Ectodermal cell (in vitro differentiated cells): ENCODE measurements around the gene CERS6.

Source experiments
- H3K27ac ChIP-seq: 2 replicates; pipeline ENCODE4 v1.7.0; 2013; ENCODE audit warnings: mild to moderate bottlenecking, low read depth, low read length; ENCODE audit not compliant: insufficient read depth, poor library complexity, severe bottlenecking
- H3K27me3 ChIP-seq: 2 replicates; pipeline ENCODE4 v1.7.0; 2013; ENCODE audit warnings: mild to moderate bottlenecking, low read length; ENCODE audit not compliant: insufficient read depth, control insufficient read depth, poor library complexity, severe bottlenecking
- H3K36me3 ChIP-seq: one replicate; pipeline ENCODE4 v1.7.0; 2013; ENCODE audit warnings: low read length; ENCODE audit not compliant: control insufficient read depth, insufficient read depth
- H3K4me1 ChIP-seq: one replicate; pipeline ENCODE4 v1.7.0; 2013; ENCODE audit warnings: low read length; ENCODE audit not compliant: control insufficient read depth, insufficient read depth
- H3K4me3 ChIP-seq: 2 replicates; pipeline ENCODE4 v1.7.0; 2013; ENCODE audit warnings: low read depth, low read length, control low read depth; ENCODE audit not compliant: insufficient read depth
- H3K9me3 ChIP-seq: 2 replicates; pipeline ENCODE4 v1.7.0; 2013; ENCODE audit warnings: mild to moderate bottlenecking, low read length, moderate library complexity; ENCODE audit not compliant: control insufficient read depth
- WGBS, 2 experiments: methylation state at CpG; one replicate each; pipeline ENCODE4 v1.1.7; 2013; ENCODE audit warnings: missing lambda C conversion rate in 2 of 2; 5-methylcytosine and 5-hydroxymethylcytosine counted together

The CERS6 gene

DNA sequence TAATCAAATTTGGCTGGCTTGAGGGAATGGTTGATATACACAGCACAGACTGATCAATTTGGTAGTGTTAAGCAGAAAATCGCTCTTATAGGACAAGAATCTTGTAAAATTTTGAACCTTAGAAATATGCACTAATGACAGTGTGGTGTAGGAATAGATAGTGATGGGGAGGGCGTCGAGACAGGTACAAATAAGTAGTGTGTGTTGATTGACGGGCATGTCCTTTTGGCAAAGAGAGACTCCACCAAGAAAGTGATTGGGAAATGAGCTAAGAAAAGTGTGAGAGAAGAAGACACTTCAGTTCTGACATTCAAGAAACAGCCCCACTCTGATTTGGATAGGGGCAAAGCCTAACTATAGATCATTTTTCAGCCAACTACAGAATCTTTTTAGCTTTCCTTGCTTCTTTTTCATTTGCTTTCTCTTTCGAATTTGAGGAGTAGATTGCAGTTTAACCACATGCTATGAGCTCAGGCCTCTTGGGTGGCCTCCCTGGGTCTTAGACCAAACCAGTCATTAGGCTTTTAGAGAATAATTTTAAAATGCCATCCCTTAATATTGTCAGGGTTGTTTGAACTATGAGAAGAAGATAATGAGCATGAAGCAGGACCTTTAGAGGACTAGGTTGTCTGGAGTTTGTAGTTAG, 127.1 kb downstream of the CERS6 start:
- Histone ChIP-seq H3K4me1 (no peaks in the 10 kb centered on the region), H3K27me3 (no peaks in the 10 kb centered on the region), H3K9me3 (no peaks in the 10 kb centered on the region), H3K4me3 (no peak overlapping the region), H3K36me3 (no peaks in the 10 kb centered on the region), H3K27ac (no peak overlapping the region)
- 92 to 94% methylated on average over 5 of the region's 5 CpGs for WGBS, 2 experiments

DNA sequence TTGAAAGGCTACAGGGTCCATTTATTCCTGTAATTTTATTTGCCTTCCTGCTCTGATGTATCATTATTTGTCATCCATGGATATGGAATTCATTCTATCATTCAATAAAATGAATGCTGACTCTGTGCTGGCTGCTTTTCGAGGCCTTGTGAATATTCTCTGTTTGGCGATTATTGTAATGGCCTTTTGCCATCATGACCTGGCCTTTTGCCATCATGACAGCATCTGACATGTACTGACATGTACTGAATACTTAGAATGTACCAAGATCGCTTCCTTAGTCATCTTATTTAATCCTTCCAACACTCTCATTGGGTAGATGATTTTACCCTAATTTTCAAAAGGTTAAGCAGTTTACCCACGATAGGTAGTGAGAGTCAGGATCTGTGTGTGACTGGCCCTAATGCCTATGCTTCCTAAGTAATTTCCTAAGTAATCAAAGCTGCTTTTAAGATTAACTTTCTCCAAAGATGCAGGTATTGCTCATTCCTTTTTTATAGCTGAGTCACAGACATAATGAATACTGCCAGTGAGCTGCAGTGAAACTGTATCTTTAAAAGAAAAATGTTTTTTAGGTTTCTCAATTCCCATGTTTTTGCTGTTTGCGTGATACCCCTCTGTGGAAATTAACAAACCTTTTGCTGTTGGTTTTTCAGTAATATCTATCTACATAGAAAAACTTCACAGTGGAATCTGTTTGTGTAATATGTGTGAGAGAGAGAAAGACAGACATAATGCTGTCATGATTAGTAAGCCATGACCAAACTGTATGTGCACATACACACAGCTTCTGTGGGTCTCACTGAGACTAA, 127.8 kb downstream of the CERS6 start:
- H3K4me3 ChIP-seq, result no peak overlapping the region

DNA sequence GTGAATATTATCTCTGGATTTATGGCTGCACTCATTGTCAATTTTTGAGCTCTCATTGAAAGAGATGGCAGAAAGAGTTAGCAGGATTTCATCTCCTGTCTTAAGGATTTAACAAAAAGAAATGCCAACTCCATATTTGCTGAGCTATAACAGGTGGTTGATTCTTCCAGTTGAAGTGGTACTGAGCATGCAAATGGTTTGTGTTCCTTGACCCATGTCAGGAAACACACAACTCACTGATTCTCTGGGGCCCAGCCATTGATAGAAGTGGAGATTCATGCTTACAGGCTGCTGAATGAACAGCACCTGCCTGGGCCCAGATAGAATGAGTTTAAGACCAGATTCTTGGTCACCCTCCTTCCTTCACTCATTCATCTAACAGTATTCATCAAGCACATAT, 128.8 kb downstream of the CERS6 start:
- H3K36me3 ChIP-seq, result no peaks in the 10 kb centered on the region
- no peaks in the 10 kb centered on the region for H3K9me3 ChIP-seq
- no peak overlapping the region for H3K27ac ChIP-seq
- H3K4me3 ChIP-seq, result no peak overlapping the region
- H3K27me3 ChIP-seq, result no peaks in the 10 kb centered on the region
- no peaks in the 10 kb centered on the region for H3K4me1 ChIP-seq

More for the DNA sequence above, 127.8 kb downstream of the CERS6 start:
- H3K27ac ChIP-seq, result no peak overlapping the region
- no peaks in the 10 kb centered on the region for H3K9me3 ChIP-seq
- H3K4me1 ChIP-seq, result no peaks in the 10 kb centered on the region
- WGBS, 2 experiments, result 94 to 96% methylated on average over 5 of the region's 5 CpGs
- H3K36me3 ChIP-seq, result no peaks in the 10 kb centered on the region
- no peaks in the 10 kb centered on the region for H3K27me3 ChIP-seq

DNA sequence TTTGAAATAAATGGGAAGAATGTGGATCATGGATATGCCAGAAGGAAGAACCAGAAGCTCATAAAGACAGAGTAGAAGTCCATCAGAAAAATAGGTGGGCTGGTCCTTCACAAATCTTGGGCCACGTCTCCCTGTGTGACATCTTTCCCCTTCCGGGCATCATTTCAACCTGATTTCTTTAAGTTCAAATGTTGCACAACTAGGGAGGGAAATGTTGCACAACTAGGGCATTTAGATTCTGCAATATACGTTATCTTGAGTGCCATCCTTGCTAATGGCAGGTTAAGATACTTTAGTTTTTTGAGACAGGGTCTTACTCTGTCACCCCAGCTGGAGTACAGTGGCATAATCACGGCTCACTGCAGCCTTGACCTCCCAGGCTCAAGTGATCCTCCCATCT, 129.6 kb downstream of the CERS6 start:
- Histone ChIP-seq H3K36me3 (no peaks in the 10 kb centered on the region), H3K27me3 (no peaks in the 10 kb centered on the region), H3K4me3 (no peak overlapping the region), H3K27ac (no peak overlapping the region), H3K9me3 (no peaks in the 10 kb centered on the region), H3K4me1 (no peaks in the 10 kb centered on the region)
- WGBS, 2 experiments, result 96 to 98% methylated on average over 4 of the region's 4 CpGs

DNA sequence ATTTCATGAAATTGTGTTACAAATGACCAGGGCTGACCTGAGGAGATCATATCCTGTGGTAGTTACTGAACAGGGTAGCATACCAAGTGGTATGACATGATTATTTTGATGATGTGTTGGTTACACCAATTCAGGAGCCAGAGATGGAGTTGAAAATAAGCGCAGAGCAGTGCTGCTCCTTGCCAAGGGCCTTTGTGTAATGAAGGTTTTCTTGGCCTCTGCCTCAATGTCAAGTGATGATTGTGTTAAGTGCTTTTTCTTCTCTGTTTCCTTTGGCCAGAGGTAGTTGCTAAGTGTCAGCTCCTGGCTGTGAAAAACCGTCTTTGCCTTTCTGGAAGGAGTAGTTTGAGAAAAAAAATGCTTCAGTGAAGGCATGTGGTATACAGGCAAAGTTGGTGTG, 131.2 kb downstream of the CERS6 start:
- H3K36me3 ChIP-seq, result no peaks in the 10 kb centered on the region
- WGBS, 2 experiments, result 82 to 98% methylated on average over 1 to 2 of the region's 2 CpGs
- H3K27me3 ChIP-seq, result no peaks in the 10 kb centered on the region
- no peak overlapping the region for H3K27ac ChIP-seq
- no peaks in the 10 kb centered on the region for H3K9me3 ChIP-seq
- H3K4me1 ChIP-seq, result no peaks in the 10 kb centered on the region
- H3K4me3 ChIP-seq, result no peak overlapping the region

DNA sequence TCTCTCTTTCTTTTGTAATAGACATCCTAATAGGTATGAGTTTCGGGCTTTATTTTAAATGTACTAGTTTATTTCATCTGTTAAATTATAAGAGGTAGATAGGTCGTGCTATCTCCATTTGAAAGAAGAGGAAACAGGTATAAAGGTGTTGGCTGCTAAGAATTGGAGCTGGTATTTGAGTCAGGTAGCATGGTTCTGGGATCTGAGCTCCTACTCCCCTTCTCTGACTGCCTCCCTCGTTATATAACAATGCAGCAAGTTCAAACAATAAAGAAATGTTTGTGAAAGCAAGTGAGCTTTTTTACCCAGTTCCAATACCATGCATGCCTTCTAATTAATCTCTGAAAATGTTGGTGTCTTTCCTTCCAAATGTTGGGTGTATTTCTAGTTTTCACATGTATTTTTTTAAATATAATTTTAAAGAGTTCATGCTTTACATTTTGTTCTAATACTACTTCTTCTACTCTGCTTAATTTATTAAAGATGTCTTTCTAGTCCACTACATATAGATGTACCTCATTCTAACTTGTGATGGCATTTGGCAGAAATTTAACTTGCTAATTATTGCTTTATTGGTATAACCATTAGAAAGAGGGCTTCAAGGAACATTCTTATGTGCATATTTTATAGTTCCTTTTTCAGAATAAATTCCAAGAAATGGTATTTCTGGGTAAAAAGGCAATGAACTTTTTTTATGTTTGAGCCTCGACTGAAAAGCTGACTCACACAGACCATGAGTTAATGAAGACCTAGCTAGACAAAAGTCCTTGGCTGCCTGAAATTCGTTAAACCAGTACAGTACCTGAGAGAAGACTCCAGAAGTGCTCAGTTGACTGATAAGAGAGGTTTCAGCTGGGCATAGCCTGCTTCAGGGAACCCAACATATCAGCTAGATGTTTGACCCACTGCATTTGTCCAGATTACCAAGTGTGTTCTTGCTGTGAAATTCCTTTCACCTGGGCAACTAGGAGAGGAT, 133.5 kb downstream of the CERS6 start:
- no peaks in the 10 kb centered on the region for H3K36me3 ChIP-seq

DNA sequence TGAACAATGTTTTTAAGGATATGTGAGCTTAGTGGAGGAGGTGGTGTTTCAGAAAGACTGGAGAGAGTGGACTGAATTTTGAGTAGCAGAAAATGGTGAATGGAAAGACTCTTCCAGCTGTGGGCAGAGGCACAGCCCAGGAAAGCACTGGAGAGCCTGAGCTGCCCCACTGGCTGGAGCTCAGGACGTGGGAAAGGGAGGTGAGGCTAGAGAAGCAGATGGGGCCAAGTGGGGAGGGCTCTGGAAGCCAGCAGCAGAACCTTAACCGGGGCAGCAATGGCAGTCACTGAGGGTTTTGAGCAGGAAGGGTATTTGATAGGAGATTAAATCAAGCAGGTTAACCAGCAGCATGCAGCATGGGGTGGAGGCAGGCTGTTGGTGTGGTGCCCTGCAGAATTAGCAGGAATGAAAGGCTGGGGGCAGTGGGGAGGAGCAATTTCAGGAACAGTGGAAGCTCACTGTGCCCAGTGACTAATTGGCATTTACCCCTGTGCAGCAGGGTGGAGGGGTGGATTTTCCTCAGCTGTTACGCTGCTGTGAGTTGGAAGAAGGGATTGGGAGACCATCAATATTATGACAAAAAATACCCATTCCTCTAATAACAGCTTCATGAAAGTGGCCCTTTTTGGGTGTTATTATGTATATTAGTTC, 136.2 kb downstream of the CERS6 start:
- no peaks in the 10 kb centered on the region for H3K9me3 ChIP-seq
- no peak overlapping the region for H3K27ac ChIP-seq

More for the DNA sequence above, 133.5 kb downstream of the CERS6 start:
- 72 to 81% methylated on average over 3 to 4 of the region's 5 CpGs for whole genome bisulfite sequencing, 2 experiments
- no peak overlapping the region for H3K4me3 ChIP-seq
- H3K9me3 ChIP-seq, result no peaks in the 10 kb centered on the region
- H3K4me1 ChIP-seq, result no peaks in the 10 kb centered on the region
- H3K27me3 ChIP-seq, result no peaks in the 10 kb centered on the region
- no peak overlapping the region for H3K27ac ChIP-seq

DNA sequence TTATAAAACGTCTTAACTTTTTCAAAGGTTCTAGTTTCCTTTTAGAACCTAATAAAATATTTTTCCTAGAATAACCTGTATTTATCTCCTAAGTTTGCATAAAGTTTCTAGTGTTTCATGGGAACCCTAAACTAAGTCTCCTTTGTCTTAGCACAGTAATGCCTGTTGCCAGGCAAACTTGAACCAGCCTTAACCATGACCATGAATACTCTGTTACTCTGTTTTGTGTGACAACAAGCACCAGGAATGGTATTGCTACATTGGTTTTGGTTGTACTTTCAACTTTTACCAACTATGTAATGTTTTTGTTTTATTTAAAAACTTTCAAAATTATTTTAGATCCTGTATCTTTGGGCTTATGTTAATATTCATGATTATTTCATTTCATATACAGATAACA, 137.6 kb downstream of the CERS6 start:
- 100% methylated on average over 1 of the region's 1 CpG; no CpG with 5 or more reads in 1 of the 2 experiments for WGBS, 2 experiments
- no peaks in the 10 kb centered on the region for H3K27me3 ChIP-seq
- H3K27ac ChIP-seq, result no peak overlapping the region
- no peaks in the 10 kb centered on the region for H3K36me3 ChIP-seq
- no peaks in the 10 kb centered on the region for H3K4me1 ChIP-seq
- H3K9me3 ChIP-seq, result no peaks in the 10 kb centered on the region
- no peak overlapping the region for H3K4me3 ChIP-seq

More for the DNA sequence above, 136.2 kb downstream of the CERS6 start:
- WGBS, 2 experiments, result 67 to 76% methylated on average over 2 to 3 of the region's 3 CpGs
- H3K27me3 ChIP-seq, result no peaks in the 10 kb centered on the region
- H3K4me3 ChIP-seq, result no peak overlapping the region
- H3K36me3 ChIP-seq, result no peaks in the 10 kb centered on the region
- no peaks in the 10 kb centered on the region for H3K4me1 ChIP-seq

DNA sequence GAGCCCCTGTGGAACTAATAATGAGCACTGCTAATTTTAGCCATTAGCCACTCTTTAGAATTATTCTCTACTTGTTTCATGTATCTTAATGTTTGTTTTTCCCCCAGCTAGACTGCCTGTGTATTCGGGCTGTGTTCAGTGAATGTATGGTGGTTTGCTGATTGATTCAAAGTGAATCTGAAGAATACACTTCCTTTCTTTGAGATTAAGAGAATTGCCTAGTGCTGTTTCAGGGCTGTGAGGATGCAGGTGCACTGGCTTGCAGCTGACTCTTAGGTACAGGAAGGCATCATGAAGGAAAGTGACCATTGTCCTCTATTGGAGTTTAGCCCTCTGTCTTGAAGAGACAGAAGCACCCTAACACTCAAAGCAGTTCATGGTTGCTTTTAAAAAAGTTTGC, 138.7 kb downstream of the CERS6 start:
- Histone ChIP-seq H3K27me3 (no peaks in the 10 kb centered on the region), H3K4me3 (no peak overlapping the region), H3K9me3 (no peaks in the 10 kb centered on the region), H3K27ac (no peak overlapping the region), H3K36me3 (no peaks in the 10 kb centered on the region), H3K4me1 (no peaks in the 10 kb centered on the region)
- WGBS, 2 experiments, result 92 to 100% methylated on average over 1 of the region's 1 CpG
